ENCODE measurements around the gene NTN1. TPM values are rescaled to one million over a fixed set of nuclear protein-coding genes. Genes with fewer than 3 reads are reported as not detected.
A peak's percentile ranks its signal among the peaks of the same experiment; 100 is the strongest.

Gene NTN1
- total RNA-seq, 1 donor from 2014 or later, result 0.41 TPM

GRCh38 chr17:9055281-9055680 is 34.0 kb downstream of the NTN1 start:
- Mint-ChIP-seq H3K9me3 (no peaks in the 10 kb centered on the region), H3K27me3 (ENCODE audit: low read depth) (no peaks in the 10 kb centered on the region), H3K27ac (no peak overlapping the region), H3K4me3 (ENCODE audit: low read depth) (no peak overlapping the region), H3K4me1 (ENCODE audit: low read depth) (no peaks in the 10 kb centered on the region), H3K36me3 (ENCODE audit: low read depth) (no peaks in the 10 kb centered on the region)
- no peak for DNase-seq (ENCODE audit: low spot score)
- intact Hi-C loops (cut with micrococcal nuclease), result no loop called here

GRCh38 chr17:9056566-9056965 is 35.3 kb downstream of the NTN1 start:
- H3K9me3 Mint-ChIP-seq, result no peaks in the 10 kb centered on the region
- H3K27ac Mint-ChIP-seq, result no peak overlapping the region
- intact Hi-C loops (cut with micrococcal nuclease), result no loop called here
- H3K27me3 Mint-ChIP-seq (ENCODE audit: low read depth), result peaks cover 3% of the 10 kb centered on the region
- H3K36me3 Mint-ChIP-seq (ENCODE audit: low read depth), result no peaks in the 10 kb centered on the region
- no peaks in the 10 kb centered on the region for H3K4me1 Mint-ChIP-seq (ENCODE audit: low read depth)
- no peak for DNase-seq (ENCODE audit: low spot score)
- H3K4me3 Mint-ChIP-seq (ENCODE audit: low read depth), result no peak overlapping the region

- Mint-ChIP-seq H3K27ac (no peak overlapping the region), H3K4me1 (ENCODE audit: low read depth) (no peaks in the 10 kb centered on the region), H3K36me3 (ENCODE audit: low read depth) (no peaks in the 10 kb centered on the region), H3K9me3 (no peaks in the 10 kb centered on the region), H3K27me3 (ENCODE audit: low read depth) (peaks cover 3% of the 10 kb centered on the region), H3K4me3 (ENCODE audit: low read depth) (no peak overlapping the region)
- no peak for DNase-seq (ENCODE audit: low spot score)
- intact Hi-C loops (cut with micrococcal nuclease), result no loop called here
These were observed 36.0 kb downstream of the NTN1 start for GRCh38 chr17:9057310-9057709.

GRCh38 chr17:9062399-9062902 is 41.1 kb downstream of the NTN1 start:
- H3K27me3 Mint-ChIP-seq (ENCODE audit: low read depth), result peaks cover 3% of the 10 kb centered on the region
- H3K9me3 Mint-ChIP-seq, result no peaks in the 10 kb centered on the region
- H3K27ac Mint-ChIP-seq, result no peak overlapping the region
- H3K36me3 Mint-ChIP-seq (ENCODE audit: low read depth), result no peaks in the 10 kb centered on the region
- intact Hi-C loops (cut with micrococcal nuclease), result no loop called here
- H3K4me3 Mint-ChIP-seq (ENCODE audit: low read depth), result no peak overlapping the region
- DNase-seq (ENCODE audit: low spot score), result no peak
- no peaks in the 10 kb centered on the region for H3K4me1 Mint-ChIP-seq (ENCODE audit: low read depth)

- H3K4me3 Mint-ChIP-seq (ENCODE audit: low read depth), result no peak overlapping the region
- no peak overlapping the region for H3K27ac Mint-ChIP-seq
- intact Hi-C loops (cut with micrococcal nuclease), result no loop called here
- H3K4me1 Mint-ChIP-seq (ENCODE audit: low read depth), result no peaks in the 10 kb centered on the region
- H3K27me3 Mint-ChIP-seq (ENCODE audit: low read depth), result peaks cover 3% of the 10 kb centered on the region
- no peaks in the 10 kb centered on the region for H3K36me3 Mint-ChIP-seq (ENCODE audit: low read depth)
- no peak for DNase-seq (ENCODE audit: low spot score)
- H3K9me3 Mint-ChIP-seq, result no peaks in the 10 kb centered on the region
These were observed 43.1 kb downstream of the NTN1 start for GRCh38 chr17:9064311-9064834.

- no peaks in the 10 kb centered on the region for H3K9me3 Mint-ChIP-seq
- H3K27me3 Mint-ChIP-seq (ENCODE audit: low read depth), result no peaks in the 10 kb centered on the region
- H3K4me3 Mint-ChIP-seq (ENCODE audit: low read depth), result no peak overlapping the region
- H3K36me3 Mint-ChIP-seq (ENCODE audit: low read depth), result no peaks in the 10 kb centered on the region
- no peak overlapping the region for H3K27ac Mint-ChIP-seq
- DNase-seq (ENCODE audit: low spot score), result no peak
- H3K4me1 Mint-ChIP-seq (ENCODE audit: low read depth), result no peaks in the 10 kb centered on the region
- intact Hi-C loops (cut with micrococcal nuclease), result no loop called here
These were observed 49.7 kb downstream of the NTN1 start for GRCh38 chr17:9071016-9071415.

GRCh38 chr17:9071811-9072498 is 50.6 kb downstream of the NTN1 start:
- no peaks in the 10 kb centered on the region for H3K36me3 Mint-ChIP-seq (ENCODE audit: low read depth)
- H3K9me3 Mint-ChIP-seq, result no peaks in the 10 kb centered on the region
- no peak overlapping the region for H3K4me3 Mint-ChIP-seq (ENCODE audit: low read depth)
- DNase-seq (ENCODE audit: low spot score), result no peak
- H3K27ac Mint-ChIP-seq, result no peak overlapping the region
- intact Hi-C loops (cut with micrococcal nuclease), result no loop called here
- H3K4me1 Mint-ChIP-seq (ENCODE audit: low read depth), result no peaks in the 10 kb centered on the region
- H3K27me3 Mint-ChIP-seq (ENCODE audit: low read depth), result peaks cover under 1% of the 10 kb centered on the region

GRCh38 chr17:9072696-9073339 is 51.5 kb downstream of the NTN1 start:
- no peak overlapping the region for H3K27ac Mint-ChIP-seq
- no peak for DNase-seq (ENCODE audit: low spot score)
- H3K36me3 Mint-ChIP-seq (ENCODE audit: low read depth), result no peaks in the 10 kb centered on the region
- peaks cover 3% of the 10 kb centered on the region for H3K27me3 Mint-ChIP-seq (ENCODE audit: low read depth)
- H3K4me3 Mint-ChIP-seq (ENCODE audit: low read depth), result no peak overlapping the region
- no peaks in the 10 kb centered on the region for H3K9me3 Mint-ChIP-seq
- no peaks in the 10 kb centered on the region for H3K4me1 Mint-ChIP-seq (ENCODE audit: low read depth)
- intact Hi-C loops (cut with micrococcal nuclease), result no loop called here

- Mint-ChIP-seq H3K4me3 (ENCODE audit: low read depth) (no peak overlapping the region), H3K36me3 (ENCODE audit: low read depth) (no peaks in the 10 kb centered on the region), H3K27ac (no peak overlapping the region), H3K27me3 (ENCODE audit: low read depth) (peaks cover 3% of the 10 kb centered on the region), H3K9me3 (no peaks in the 10 kb centered on the region), H3K4me1 (ENCODE audit: low read depth) (no peaks in the 10 kb centered on the region)
- no peak for DNase-seq (ENCODE audit: low spot score)
- intact Hi-C loops (cut with micrococcal nuclease), result no loop called here
These were observed 52.8 kb downstream of the NTN1 start for GRCh38 chr17:9074131-9074530.

- Mint-ChIP-seq H3K36me3 (ENCODE audit: low read depth) (no peaks in the 10 kb centered on the region), H3K4me3 (ENCODE audit: low read depth) (no peak overlapping the region), H3K9me3 (peaks cover 5% of the 10 kb centered on the region), H3K27me3 (ENCODE audit: low read depth) (peaks cover 3% of the 10 kb centered on the region), H3K27ac (no peak overlapping the region), H3K4me1 (ENCODE audit: low read depth) (peaks cover 2% of the 10 kb centered on the region)
- intact Hi-C loops (cut with micrococcal nuclease), result no loop called here
- no peak for DNase-seq (ENCODE audit: low spot score)
These were observed 58.3 kb downstream of the NTN1 start for GRCh38 chr17:9079461-9080103.

- H3K9me3 Mint-ChIP-seq, result peaks cover 5% of the 10 kb centered on the region
- peaks cover 3% of the 10 kb centered on the region for H3K27me3 Mint-ChIP-seq (ENCODE audit: low read depth)
- no peak for DNase-seq (ENCODE audit: low spot score)
- peaks cover 2% of the 10 kb centered on the region for H3K4me1 Mint-ChIP-seq (ENCODE audit: low read depth)
- H3K36me3 Mint-ChIP-seq (ENCODE audit: low read depth), result no peaks in the 10 kb centered on the region
- no peak overlapping the region for H3K4me3 Mint-ChIP-seq (ENCODE audit: low read depth)
- intact Hi-C loops (cut with micrococcal nuclease), result no loop called here
- peak overlapping the region; percentile 63 for H3K27ac Mint-ChIP-seq
These were observed 59.1 kb downstream of the NTN1 start for GRCh38 chr17:9080296-9080914.

- H3K4me1 Mint-ChIP-seq (ENCODE audit: low read depth), result peaks cover 2% of the 10 kb centered on the region
These were observed 59.7 kb downstream of the NTN1 start for GRCh38 chr17:9080983-9081382.

More at GRCh38 chr17:9080983-9081382, 59.7 kb downstream of the NTN1 start:
- no peak for DNase-seq (ENCODE audit: low spot score)
- intact Hi-C loops (cut with micrococcal nuclease), result no loop called here
- no peak overlapping the region for H3K4me3 Mint-ChIP-seq (ENCODE audit: low read depth)
- peaks cover 3% of the 10 kb centered on the region for H3K27me3 Mint-ChIP-seq (ENCODE audit: low read depth)
- peaks cover 5% of the 10 kb centered on the region for H3K9me3 Mint-ChIP-seq
- H3K27ac Mint-ChIP-seq, result no peak overlapping the region
- no peaks in the 10 kb centered on the region for H3K36me3 Mint-ChIP-seq (ENCODE audit: low read depth)
